Mesenteric fat pad (tissue), 1 donor: ENCODE results near the gene CTTNBP2NL. TPM values are rescaled to one million over a fixed set of nuclear protein-coding genes. Genes with fewer than 3 reads are reported as not detected.
"Not testable (repeated sequence)": the region's sequence is repeated elsewhere in the genome, so short reads cannot be mapped to it uniquely, and the experiment has no call there.

Source experiments
- DNase-seq: peaks from one replicate; pipeline ENCODE4 v3.0.0-alpha.2; 2020; ENCODE audit warnings: low spot score
- total RNA-seq: library from RNA; stranded (reverse); fragmentation: NEBNext Ultra II Directional; extraction: Animal tissue kit (Norgen Biotek cat#: 25700); gene quantifications from one replicate; pipeline ENCODE4 v1.2.1, GENCODE V29; 2021
- donor health status: DM: yes; HTN: yes; CAD: no.

Gene CTTNBP2NL
- total RNA-seq, 1 donor from 2014 or later, result 44.4 TPM

DNA sequence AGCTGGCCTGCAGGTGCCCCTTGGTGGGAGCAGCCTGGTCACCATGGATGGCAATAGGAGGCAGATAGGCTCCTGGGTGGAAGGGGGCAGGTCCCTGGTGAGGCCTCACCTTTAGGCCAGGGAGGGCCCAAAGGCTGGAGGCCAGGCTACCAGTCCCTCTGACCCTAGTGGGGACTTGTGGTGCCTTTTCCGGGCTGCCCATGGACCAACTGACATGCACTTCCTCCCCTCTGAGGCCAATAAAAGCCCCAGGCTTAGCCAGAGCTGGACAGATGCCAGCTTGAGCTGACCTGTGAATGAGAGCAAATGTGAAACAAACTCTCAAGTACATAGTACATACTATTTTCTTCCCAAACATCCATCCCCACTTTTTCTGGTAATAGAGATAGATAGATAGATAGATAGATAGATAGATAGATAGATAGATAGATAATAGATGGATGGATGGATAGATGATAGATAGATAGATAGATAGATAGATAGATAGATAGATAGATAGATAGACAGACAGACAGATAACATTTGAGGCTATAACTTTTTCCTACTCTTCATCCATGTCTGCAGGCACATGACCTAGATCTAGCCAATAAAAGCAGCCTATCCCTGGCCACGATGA, 9.2 kb upstream of the CTTNBP2NL start:
- no peak for DNase-seq

DNA sequence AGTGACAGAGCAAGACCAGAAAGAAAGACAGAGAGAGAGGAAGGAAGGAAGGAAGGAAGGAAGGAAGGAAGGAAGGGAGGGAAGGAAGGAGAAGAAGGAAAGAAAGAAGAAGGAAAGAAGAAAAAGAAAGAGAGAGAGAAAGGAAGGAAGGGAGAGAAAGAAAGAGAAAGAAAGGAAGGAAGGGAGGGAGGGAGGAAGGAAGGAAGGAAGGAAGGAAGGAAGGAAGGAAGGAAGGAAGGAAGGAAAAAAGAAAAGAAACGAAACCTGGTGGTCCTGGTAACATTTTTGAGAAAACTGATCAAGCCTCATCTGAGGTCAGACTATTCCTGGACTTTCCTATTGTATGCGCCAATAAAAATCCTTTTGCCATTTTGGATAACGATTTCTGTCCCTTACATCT, 8.2 kb upstream of the CTTNBP2NL start:
- no peak for DNase-seq

DNA sequence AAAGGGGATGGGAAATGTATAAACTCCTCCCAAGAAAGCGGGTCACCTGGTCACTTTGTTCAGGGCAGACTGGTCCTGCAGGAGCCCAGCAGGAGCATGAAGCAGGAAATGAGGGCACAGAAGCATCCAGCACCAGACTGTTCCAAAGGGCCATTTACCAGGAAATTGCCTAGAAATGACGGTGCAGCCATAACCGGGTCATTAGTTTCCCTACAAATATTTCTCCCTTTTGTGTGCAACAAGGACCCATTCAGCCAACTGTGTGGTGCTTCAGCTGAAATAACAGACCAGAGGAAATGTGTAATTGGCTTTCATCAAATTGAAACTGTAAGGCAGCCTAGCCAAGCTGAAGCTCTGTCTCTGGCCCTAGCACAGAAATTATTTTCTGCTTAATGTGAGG, 7.6 kb upstream of the CTTNBP2NL start:
- no peak for DNase-seq

DNA sequence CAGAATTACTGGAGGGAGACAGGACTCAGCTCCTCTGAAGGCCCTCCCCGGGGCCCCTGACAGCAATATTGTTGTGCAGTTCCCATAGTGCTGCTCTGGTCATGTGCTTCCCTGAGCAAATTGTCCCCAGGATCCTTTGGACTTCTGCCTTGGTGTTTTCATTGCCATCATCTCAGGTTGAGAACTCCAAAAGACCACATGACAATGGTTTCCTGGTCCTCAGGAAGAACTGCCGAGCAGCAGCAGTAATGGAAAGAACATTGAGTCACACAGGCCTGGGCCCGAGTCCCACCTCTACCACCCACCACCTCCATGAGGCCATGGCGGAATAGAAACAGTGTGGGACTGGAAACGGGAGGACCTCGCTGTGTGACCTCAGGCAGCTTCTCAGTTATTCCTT, 6.3 kb upstream of the CTTNBP2NL start:
- no peak for DNase-seq

DNA sequence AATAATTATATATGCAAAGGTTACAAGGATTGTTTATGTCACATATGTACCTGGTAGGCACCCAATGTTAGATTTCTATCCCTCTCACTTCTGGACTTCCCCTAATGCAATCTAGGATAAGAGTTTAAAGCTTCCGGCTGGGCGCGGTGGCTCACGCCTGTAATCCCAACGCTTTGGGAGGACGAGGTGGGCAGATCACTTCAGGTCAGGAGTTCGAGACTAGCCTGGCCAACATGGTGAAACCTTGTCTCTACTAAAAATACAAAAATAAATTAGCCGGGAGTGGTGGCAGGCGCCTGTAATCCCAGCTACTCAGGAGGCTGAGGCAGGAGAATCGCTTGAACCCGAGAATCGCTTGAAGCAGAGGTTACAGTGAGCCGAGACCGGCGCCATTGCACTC, 5.7 kb upstream of the CTTNBP2NL start:
- DNase-seq, result not testable (repeated sequence)

DNA sequence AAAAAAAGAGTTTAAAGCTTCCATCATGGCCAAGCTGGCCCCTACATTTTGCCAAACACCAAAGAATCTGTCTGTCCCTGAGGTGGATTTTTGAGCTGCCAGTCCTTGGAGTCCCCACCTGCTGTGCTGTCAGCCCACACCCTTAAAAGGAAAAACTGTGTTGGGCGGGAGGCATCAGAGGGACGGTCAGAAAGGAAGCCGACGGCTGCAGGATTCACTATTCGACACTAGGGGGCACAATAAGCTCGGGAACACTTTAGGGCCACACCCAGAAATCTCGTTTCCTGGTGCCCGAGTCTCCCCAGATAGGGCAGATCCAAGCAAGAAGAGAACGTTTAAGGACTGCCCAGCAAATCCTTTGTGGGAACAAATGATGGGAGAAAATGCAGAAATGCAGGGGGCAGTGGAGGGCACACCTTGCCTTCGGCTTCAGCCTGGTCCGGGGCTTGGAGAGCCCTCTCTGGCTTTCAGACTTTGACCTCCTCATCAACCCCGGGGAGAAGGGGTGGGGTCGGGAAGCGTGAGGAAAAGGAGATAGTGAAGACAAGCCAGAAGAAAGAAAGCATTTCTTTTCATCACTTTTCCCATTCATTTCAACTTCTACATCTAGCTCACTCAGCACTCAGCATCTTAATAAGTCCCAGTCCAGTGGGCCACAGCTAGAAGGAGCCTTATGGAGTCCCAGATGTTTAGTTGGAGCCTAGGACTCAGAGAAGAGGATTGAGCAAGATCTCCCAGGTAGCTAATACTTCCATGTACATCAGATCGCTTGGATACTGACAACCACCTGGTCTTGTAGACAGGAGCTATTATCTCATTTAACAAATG, 5.0 kb upstream of the CTTNBP2NL start:
- peak; percentile 90 for DNase-seq

DNA sequence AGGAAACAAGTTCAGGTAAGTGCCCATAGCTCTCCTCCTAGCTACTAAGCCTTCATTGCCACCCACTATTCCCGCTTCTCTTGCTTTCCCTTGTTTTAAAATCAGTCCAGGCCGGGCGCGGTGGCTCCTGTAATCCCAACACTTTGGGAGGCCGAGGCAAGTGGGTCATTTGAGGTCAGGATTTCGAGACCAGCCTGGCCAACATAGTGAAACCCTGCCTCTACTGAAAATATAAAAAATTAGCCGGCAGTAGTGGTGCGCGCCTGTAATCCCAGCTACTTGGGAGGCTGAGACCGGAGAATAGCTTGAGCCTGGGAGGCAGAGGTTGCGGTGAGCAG, 4.4 kb upstream of the CTTNBP2NL start:
- no peak for DNase-seq

DNA sequence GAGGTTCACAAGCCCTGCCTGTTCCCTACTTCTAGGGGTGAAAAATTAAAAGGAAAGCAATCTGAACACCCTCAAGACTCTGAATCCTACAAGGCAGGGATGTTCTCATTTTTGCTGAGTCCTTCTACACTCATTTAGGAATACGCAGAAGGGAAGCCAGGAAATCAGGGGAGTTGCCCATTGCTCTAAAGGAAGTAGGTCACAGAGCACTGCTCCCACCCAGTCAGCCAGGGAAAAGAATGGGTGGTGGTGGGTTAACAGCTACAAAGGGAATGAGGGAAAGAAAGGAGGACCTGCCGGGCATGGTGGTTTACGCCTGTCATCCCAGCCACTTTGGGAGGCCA, 2.4 kb upstream of the CTTNBP2NL start:
- DNase-seq, result no peak

DNA sequence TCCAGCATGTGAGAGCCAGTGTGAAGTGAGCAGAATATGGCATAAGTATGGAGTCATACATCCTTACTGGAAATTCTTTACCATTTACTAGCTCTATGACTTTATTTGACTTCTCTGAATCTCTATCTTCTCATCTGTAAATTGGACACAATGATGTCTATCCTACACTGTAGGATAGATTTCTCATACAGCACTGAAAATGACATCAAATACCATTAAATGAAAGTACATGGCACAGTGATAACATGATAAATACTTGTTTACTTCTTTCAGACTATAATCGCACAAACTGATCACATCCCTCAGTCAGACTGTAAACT, 1.3 kb upstream of the CTTNBP2NL start:
- DNase-seq, result no peak

DNA sequence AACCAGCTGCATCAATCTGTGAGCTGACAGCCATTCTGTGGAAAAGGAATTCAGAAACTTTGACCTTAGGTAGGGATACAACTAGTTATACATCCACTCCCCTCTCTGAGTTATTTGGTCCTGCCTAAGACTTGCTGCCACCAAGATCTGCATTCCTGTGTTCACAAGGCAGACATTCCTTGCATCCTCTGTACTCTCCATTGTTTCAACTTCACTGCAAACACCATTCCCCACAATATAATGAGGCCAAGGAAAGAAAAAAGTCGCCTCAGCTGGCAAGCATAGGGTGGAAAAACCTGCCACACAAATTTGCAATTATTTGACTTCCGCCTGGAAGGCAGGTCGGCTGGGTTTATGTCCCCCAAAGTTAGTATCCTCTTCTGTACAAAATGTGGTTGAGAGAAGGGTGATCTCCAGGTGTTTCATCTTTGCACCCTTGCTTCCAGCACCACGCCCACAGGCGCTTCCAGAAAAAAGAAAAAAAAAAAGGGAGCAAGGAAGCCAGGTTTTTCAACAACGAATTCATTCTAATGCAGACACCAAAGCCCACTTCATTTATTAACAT, 676 bp upstream of the CTTNBP2NL start:
- DNase-seq, result no peak

DNA sequence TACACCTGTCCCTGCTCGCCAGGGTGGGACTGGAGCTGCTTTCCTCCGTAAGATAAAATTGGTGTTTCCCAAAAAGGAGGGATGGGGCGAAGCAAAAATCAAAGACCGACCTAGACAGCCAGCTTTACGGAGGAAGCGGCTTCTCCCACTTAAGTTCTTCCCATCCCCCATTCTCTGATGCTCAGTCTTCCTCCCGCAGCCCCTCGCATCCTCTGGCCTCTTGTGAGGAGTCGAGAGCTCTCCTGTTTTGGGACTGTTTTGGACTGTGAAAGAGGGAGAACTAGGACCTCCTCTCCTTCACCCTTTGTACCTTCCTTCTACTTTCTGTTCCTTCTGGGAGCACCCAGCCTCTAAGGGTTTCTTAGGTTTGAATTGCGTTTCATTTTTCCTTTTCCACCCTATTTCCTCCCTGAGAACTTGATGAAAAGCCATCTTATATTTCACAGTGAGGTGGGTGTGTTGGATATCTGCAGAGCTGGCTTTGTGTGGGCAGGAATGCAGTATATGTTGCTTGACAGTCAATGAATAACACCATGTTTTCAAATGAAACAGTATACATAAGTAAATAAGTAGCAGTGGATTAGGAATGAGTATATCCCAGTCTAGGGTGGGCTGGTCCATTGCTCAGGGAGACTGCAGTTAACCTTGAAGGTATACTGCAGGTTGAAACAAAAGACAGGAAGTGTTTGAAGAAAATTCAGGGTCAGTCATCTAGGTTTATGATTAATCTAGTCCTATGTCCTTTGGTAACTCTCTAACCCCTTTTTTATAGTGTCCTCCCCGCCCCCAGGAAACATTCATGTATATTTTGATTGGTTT, 848 bp downstream of the CTTNBP2NL start:
- no peak for DNase-seq

DNA sequence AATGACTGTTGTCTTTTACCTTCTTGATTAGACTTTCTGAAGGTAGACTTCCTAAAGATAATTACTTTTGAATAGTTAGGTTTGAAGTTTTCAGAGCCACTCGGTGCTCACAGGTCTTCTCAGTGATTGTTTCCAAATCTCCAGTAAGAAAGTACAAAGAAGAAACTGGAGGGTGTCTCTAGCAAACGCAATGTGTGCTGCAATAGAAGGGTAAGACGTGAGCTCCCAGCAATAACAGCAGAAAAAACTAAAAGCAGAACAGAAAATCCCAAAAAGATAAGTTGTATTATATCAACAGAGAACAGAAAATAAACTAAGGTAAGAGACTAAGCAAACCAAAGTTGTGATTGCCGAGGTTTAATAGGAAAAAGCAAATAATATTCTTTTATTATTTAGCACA, 1.8 kb downstream of the CTTNBP2NL start:
- DNase-seq, result no peak

DNA sequence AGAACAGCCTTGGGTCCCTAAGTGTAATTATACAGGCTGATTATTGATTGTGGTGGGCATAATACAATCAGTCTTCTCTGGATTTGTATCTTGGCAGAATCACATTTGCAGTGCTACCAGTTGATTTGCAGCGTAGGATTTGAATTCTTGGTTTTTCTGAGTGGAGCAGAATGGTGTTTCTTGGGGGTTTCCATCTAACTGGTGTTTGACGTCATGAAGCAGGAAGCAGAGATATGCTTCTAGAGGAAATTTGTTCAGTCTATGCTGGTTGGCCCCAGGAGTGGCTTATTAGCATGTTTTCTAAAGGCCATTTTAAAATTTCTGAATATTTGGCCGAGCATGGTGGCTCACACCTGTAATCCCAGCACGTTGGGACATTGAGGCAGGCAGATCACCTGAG, 3.4 kb downstream of the CTTNBP2NL start:
- no peak for DNase-seq

DNA sequence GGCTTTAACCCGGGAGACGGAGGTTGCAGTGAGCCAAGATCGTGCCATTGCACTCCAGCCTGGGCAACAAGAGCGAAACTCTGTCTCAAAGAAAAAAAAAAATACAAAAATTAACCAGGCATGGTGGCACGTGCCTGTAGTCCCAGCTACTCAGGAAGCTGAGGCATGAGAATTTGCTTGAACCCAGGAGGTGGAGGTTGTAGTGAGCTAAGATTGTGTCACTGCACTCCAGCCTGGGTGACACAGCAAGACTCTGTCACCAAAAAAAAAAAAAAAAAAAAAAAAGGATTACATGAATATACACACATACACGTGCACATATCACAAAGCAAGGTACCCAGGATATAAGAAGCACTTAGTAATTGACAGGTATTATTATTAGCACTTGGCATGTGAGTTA, 4.7 kb downstream of the CTTNBP2NL start:
- DNase-seq, result not testable (repeated sequence)

DNA sequence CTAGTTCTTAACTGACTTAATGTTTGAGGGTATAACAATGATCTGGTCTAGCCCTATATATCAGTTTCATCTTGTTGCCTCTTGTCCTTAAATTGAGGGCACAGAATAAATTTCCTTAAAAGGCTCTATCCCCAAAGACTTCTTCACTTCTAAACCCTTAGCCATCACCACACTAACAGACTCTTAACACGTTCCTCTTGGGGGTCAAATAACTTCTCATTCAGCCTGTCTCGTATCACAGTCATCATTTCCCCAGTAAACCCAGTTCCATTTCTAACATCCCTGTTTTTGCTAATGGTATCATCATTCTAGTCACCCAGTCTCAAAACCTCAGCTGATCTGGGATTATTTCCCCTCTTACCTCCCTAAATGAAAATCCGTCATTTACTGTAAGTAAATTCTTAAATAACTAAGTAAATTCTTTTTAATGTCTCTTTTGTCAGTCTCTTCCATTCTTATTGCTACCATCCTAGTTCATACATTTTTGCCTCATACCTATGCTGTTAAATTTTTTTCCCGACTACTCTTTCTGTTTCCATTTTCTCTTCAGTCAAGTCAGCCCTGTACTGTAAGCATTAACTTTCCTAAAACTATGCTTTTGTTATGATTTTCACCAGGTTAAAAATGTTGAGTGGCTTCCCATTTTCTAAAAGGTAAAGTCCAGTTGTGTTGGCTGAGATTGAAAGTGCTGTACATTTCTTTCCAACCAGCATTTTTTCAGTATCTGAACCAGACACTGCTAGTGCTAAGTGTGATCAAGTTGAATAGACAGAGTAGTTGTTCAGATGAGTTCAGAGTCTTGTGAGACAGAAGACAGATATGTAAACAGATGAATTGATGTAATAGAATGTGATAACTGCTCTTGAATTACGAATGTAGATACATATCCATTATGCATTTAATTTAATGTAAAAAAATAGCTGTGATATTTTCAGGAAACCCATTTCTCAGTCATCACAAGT, 6.9 kb downstream of the CTTNBP2NL start:
- no peak for DNase-seq

DNA sequence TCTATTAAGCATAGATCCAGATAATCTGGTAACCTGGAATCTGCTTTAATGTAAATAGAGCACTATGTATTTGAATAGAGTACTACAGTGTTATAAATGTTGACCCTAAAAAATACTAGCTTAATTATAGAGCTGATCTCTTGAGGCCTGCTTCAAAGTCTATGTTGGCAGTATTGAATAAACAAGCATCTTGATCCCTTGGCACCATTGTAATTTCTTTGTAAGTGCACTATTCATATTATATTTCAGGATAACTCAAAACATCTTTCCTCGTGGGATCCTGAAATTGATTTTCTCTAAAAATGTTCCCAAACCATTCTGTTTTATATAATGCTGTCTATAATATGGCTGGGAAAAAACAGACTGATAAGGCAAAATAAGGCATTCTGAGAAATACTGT, 10.8 kb downstream of the CTTNBP2NL start:
- no peak for DNase-seq

DNA sequence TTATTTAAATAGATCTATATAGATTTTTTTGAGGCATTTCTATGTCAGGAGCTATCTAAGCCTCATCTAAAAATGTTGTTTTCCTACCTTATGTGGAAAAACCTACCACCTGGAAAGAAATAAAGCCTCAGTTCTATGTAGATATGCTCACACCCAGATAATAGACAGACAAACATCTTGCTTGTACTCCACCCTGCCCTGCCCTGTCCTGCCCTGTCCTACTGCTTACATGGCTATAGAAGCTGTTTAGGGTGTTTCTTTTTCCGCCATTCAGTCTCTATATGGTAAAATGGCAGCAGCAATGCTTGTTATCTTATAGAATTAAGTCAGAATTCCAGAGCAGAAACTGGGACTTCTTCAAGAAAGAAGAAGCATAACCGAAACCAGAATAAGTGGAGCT, 13.4 kb downstream of the CTTNBP2NL start:
- no peak for DNase-seq

DNA sequence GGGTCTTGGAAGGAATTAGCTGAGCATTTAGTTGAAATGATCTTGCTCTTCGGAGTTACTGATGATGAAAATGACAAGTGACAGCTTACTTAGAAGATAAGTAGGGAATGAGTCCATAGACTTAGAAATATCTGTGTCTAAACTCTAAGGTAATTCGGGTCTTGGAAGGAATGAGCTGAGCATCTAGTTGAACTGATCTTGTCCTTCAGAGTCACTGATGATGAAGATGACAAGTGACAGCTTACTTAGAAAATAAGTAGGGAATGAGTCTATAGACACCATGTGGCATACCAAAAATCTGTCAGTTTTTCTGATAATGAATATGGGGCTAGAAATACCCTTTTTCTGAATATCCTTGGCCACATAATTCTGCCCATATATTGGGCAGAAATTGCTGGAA, 14.7 kb downstream of the CTTNBP2NL start:
- DNase-seq, result no peak

DNA sequence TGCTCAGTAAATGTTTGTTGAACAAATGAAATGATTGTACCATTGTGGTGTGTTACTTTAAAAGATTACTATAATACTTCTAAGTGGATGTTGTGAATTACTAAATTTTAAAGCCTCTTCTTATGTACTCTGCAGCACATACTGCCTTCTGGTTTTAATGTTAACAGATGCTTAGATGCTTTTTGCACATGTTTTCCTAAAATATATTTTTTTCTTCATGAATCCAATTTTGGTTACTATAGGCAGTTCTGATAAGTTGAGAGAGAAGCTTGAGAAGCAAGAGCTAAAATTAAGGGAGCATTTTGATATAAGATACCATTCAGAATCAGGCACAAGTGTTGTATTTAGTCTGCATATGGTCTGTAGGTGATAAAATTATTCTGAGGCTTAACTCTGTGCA, 21.3 kb downstream of the CTTNBP2NL start:
- DNase-seq, result no peak

DNA sequence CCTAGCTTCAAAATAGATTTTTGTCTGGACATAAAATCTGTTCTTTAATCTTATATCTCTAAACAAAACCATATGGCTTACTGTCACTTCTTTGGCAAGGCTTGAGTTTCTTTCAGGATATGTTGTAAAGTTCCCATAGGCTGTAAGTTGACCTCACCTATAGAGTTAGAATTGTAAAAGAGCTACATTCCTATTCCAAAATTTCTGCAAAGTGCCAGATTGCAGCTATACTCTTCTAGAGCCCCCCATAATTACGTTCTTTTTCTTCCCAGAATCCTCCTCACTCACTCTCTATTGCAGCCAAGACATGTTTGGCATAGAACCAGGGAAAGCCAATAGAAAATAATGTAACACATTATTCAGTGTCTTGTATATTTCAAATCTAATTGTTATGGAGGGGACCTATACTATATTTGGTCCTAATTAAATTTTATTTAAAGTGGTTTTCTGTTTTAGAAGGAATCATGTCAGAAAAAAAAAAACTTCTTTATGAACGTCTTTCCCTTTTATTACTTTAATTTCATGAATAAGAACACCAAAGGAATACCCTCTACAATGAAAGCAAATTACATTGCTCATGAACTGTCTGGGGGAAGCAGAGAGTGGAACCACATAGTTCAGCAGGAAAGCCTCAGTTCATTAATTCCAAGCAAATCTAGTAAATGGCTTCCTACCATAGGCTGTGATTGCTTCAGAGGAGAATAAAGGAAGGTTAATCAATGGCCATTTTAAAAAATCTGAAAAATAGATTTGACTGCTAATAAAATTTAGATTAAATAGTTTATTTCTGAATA, 22.3 kb downstream of the CTTNBP2NL start:
- no peak for DNase-seq
